Heart right ventricle (tissue), 16 donors: ENCODE measurements around the gene PDE2A. TPM values are rescaled to one million over a fixed set of nuclear protein-coding genes. Genes with fewer than 3 reads are reported as not detected.

Experiments used
- ATAC-seq, 8 donors: fragments of 200-7000 bp; cut with Tn5 transposase; one replicate each; pipeline ENCODE4 v1.9.1; 2020; ENCODE audit warnings: mild to moderate bottlenecking in 8 of 8, moderate library complexity in 8 of 8, moderate number of reproducible peaks in 1 of 8
- DNase-seq, 2 donors: peaks; one replicate each; pipeline ENCODE4 v3.0.0-alpha.2; 2020
- H3K27ac ChIP-seq, 10 donors: fragments of 200-600 bp; sonication (generic) in 2 of 10; one replicate each; pipeline versions ENCODE4 v1.5.0 to v1.8.0; 2020 to 2022; ENCODE audit warnings: mild to moderate bottlenecking in 3 of 10
- H3K27me3 ChIP-seq, 7 donors: fragments of 200-600 bp; one replicate each; pipeline ENCODE4 v1.8.0; 2021 to 2022; ENCODE audit warnings: mild to moderate bottlenecking in 2 of 7
- H3K36me3 ChIP-seq, 9 donors: fragments of 200-600 bp; sonication (generic) in 1 of 9; one replicate each; pipeline versions ENCODE4 v1.5.0 to v1.8.0; 2020 to 2022; ENCODE audit warnings: mild to moderate bottlenecking in 2 of 9
- H3K4me1 ChIP-seq, 9 donors: fragments of 200-600 bp; sonication (generic) in 1 of 9; one replicate each; pipeline versions ENCODE4 v1.5.0 to v1.8.0; 2020 to 2022; ENCODE audit warnings: mild to moderate bottlenecking in 4 of 9
- H3K4me3 ChIP-seq, 10 donors: fragments of 200-600 bp; sonication (generic) in 2 of 10; one replicate each; pipeline versions ENCODE4 v1.5.0 to v1.8.0; 2020 to 2022; ENCODE audit warnings: mild to moderate bottlenecking in 7 of 10, moderate library complexity in 2 of 10
- H3K9me3 ChIP-seq, 11 donors: fragments of 200-600 bp in 10 of 11; sonication (generic) in 2 of 11; one replicate each; pipeline versions ENCODE4 v1.5.0 to v1.8.0; 2013 to 2022; ENCODE audit warnings: mild to moderate bottlenecking in 2 of 11, control low read depth in 1 of 11, moderate library complexity in 1 of 11
- WGBS, 2 donors: extraction: QIAGEN DNeasy Blood & Tissue Kit; methylation state at CpG; one replicate each; pipeline ENCODE4 v1.1.7; 2013; ENCODE audit warnings: inconsistent platforms in 1 of 2; 5-methylcytosine and 5-hydroxymethylcytosine counted together
- intact Hi-C, 10 donors: fragments of 100-400 bp; cut with DNase I; formaldehyde crosslinking; loops; one replicate each; pipeline versions ENCODE4 v1.11.1 to v1.14.2; 2022
- polyA plus RNA-seq, 2 donors: library from polyadenylated mRNA; stranded (reverse); fragments of 200-250 nt; gene quantifications; one replicate each; pipeline ENCODE4 v1.2.3, GENCODE V29; 2013
- total RNA-seq, 10 donors: library from RNA; stranded (reverse); fragmentation: NEBNext Ultra II Directional in 3 of 10; extraction: Animal tissue kit (Norgen Biotek cat#: 25700) in 3 of 10; gene quantifications; one replicate each; pipeline versions ENCODE4 v1.2.1 to v1.2.4, GENCODE V29; 2021 to 2023
- TF ChIP-seq, protein P1 (sequence below), 9 donors: fragments of 200-600 bp; sonication (generic) in 2 of 9; IDR thresholded peaks; one replicate each; pipeline versions ENCODE4 v1.5.0 to v1.8.0; 2021 to 2022; ENCODE audit warnings: antibody characterized with exemption in 9 of 9, mild to moderate bottlenecking in 5 of 9, moderate library complexity in 1 of 9
- donor health status: Arrhythmogenic right ventricular cardiomyopathy.
- donor health status: ischemic (EF 13 %, LVEDD 7.1; RV severe dilation, severe dysfunction).
- donor health status: healthy with polysubstance abuse.
- donor health status: DM: no; HTN: yes; CAD: no.
- donor health status: DM: no; HTN: no; CAD: no.
- donor health status: ischemic (EF 25% LVEDD 6.9; RV normal size, moderate dysfunction).
- donor health status: ischemic (EF 25% LVEDD 5.7; RV mildly dilated, moderate dysfunction).
- donor health status: healthy.
- donor health status: DM: yes; HTN: yes; CAD: no.
- donor health status: Ischemic cardiomyopathy.
- donor health status: ischemic (EF 35%, LVEDD 5.7; RV mildly dilated, moderate dysfunction).
- donor health status: nonischemic (EF 11% LVEDD 7.7; RV severe dilation, severe dysfunction).
- donor health status: DM: yes; HTN: yes; CAD: no.
- donor health status: PGD.
- donor health status: ischemic (EF 29% LVEDD 5.4; RV normal size, mild dysfunction).
- donor health status: nonischemic (EF 23%, LVEDD 6.1; RV moderate dilation, normal function).

Gene PDE2A
- total and polyA plus RNA-seq, 12 donors = 10.4 to 47.6 (median 30.2) TPM

DNA sequence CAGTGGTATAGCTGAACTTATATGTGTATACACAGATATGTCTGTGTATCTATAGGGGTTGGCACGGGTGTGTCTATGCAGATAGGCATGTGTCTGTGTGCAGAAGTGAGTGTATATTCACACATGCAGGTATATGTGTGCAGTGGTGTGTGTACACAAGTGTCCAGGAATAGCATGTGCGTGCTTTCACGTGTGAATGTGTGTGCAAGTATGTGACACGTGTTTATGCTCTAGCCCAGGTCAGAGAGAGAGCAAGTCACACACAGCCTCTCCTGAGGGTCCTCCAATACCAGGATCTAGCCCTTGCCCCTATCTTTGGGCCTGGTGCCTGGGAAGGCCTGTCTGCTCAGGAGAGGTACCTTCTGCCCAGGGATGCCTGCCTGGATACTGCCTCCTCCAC, 26.3 kb downstream of the PDE2A start:
- Histone ChIP-seq H3K4me3 (no peak overlapping the region), H3K9me3 (no peaks in the 10 kb centered on the region), H3K36me3 (no peaks in the 10 kb centered on the region), H3K27ac (no peak overlapping the region), H3K27me3 (peaks cover 0 to 1% (median 0%) of the 10 kb centered on the region in 7 donors), H3K4me1 (peaks cover 0 to 8% (median 5%) of the 10 kb centered on the region in 9 donors)
- TF ChIP-seq, protein P1, sequence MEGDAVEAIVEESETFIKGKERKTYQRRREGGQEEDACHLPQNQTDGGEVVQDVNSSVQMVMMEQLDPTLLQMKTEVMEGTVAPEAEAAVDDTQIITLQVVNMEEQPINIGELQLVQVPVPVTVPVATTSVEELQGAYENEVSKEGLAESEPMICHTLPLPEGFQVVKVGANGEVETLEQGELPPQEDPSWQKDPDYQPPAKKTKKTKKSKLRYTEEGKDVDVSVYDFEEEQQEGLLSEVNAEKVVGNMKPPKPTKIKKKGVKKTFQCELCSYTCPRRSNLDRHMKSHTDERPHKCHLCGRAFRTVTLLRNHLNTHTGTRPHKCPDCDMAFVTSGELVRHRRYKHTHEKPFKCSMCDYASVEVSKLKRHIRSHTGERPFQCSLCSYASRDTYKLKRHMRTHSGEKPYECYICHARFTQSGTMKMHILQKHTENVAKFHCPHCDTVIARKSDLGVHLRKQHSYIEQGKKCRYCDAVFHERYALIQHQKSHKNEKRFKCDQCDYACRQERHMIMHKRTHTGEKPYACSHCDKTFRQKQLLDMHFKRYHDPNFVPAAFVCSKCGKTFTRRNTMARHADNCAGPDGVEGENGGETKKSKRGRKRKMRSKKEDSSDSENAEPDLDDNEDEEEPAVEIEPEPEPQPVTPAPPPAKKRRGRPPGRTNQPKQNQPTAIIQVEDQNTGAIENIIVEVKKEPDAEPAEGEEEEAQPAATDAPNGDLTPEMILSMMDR (IDR thresholded peaks at IDR 0.05) = no peak
- intact Hi-C loops = loop anchor here in 5 of 10 donors (5.0 to 10.0 kb wide), 2 partner anchors 51 to 173 kb away; no protein-coding TSS in a partner anchor
- 92% methylated on average over 4 of the region's 4 CpGs for WGBS, 2 donors
- ATAC-seq = no peak
- DNase-seq = no peak

DNA sequence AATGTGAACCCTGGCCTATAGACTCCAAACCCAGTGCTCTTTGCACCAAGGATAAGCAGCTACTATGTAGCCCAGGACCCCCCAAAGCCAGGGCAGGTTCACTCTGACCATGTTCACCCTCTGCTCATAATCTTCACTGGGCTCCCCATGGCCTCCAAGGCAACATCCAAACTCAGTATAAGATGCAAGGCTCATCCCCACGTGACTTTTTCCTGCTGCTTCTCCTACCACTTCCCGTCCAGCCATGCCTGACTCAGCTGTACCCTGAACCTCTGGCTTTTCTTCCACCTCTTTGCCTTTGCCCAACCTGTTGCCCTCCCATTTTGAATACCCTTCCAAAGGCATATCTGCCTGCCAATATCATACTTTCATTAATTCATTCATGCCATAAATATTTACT, 27.8 kb downstream of the PDE2A start:
- Histone ChIP-seq H3K27ac (no peak overlapping the region), H3K4me1 (peaks cover 6 to 19% (median 13%) of the 10 kb centered on the region in 9 donors), H3K4me3 (no peak overlapping the region), H3K9me3 (no peaks in the 10 kb centered on the region), H3K36me3 (no peaks in the 10 kb centered on the region), H3K27me3 (peaks cover 0 to 14% (median 0%) of the 10 kb centered on the region in 7 donors)
- 71 to 72% methylated on average over 2 of the region's 2 CpGs for WGBS, 2 donors
- intact Hi-C loops = loop anchor here in 5 of 10 donors (5.0 to 10.0 kb wide), 2 partner anchors 49 to 172 kb away; no protein-coding TSS in a partner anchor
- no peak for DNase-seq
- ATAC-seq = no peak
- TF ChIP-seq, protein P1 (IDR thresholded peaks at IDR 0.05) = no peak

DNA sequence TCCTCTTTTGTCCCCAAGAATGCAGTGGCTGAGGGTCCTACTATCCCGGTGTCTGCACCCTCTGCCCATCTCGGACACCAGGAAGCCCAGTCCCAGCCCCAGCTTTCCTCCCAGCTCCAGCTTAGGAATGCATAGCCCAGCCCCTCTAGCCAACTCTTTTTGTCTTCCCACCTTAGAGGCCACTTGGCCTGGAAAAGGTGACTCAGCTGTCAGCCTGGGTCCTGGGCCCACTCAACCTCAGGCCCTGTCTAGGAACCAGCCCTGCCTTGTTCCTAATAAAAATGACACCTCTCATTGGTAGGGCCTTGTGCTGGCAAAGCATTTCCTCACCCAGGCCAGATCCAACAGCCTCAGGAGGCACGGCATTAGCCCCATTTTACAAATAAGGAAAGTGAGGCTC, 28.2 kb downstream of the PDE2A start:
- DNase-seq (no peak), ATAC-seq (no peak)
- TF ChIP-seq, protein P1 (IDR thresholded peaks at IDR 0.05) = no peak
- Histone ChIP-seq H3K27ac (no peak overlapping the region), H3K4me1 (peaks cover 6 to 21% (median 14%) of the 10 kb centered on the region in 9 donors), H3K4me3 (no peak overlapping the region), H3K27me3 (peaks cover 0 to 19% (median 0%) of the 10 kb centered on the region in 7 donors), H3K9me3 (no peaks in the 10 kb centered on the region), H3K36me3 (no peaks in the 10 kb centered on the region)
- intact Hi-C loops = loop anchor here in 5 of 10 donors (5.0 to 10.0 kb wide), 2 partner anchors 49 to 171 kb away; no protein-coding TSS in a partner anchor
- 92 to 95% methylated on average over 3 of the region's 3 CpGs for WGBS, 2 donors

DNA sequence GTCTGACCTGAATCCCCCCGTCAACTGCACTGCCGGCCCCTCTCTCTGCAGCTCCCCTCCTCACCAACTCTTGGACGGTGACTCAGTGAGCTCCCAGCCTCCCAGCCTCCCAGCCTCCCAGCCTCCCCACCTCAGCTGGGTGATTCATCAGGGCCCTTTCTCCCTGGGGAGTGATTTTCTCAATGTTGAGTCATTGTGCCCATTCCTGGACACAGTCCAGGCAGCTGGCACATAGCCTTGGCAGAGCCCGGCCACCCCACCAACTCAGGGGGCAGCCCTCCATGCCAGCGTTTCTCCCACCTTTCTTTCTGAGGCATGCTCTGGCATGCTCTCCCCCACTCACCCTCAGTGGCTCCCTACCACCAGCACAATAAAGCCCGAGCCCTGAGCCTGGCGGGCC, 30.7 kb downstream of the PDE2A start:
- TF ChIP-seq, protein P1 (IDR thresholded peaks at IDR 0.05) = no peak
- Histone ChIP-seq H3K4me3 (peak overlapping the region in 4 of 10 donors; percentile 63 to 74 (median 73)), H3K4me1 (peaks cover 6 to 43% (median 19%) of the 10 kb centered on the region in 9 donors), H3K9me3 (no peaks in the 10 kb centered on the region), H3K36me3 (no peaks in the 10 kb centered on the region), H3K27ac (no peak overlapping the region), H3K27me3 (peaks cover 0 to 40% (median 0%) of the 10 kb centered on the region in 7 donors)
- DNase-seq = no peak
- 84 to 88% methylated on average over 7 of the region's 7 CpGs for WGBS, 2 donors
- no peak for ATAC-seq
- intact Hi-C loops = loop anchor here (1.0 to 10.0 kb wide), 10 partner anchors 44 to 173 kb away; no protein-coding TSS in a partner anchor
